Lung (tissue), 12 donors: ENCODE measurements around the gene STUB1. TPM values are rescaled to one million over a fixed set of nuclear protein-coding genes. Genes with fewer than 3 reads are reported as not detected.
A peak's percentile ranks its signal among the peaks of the same experiment; 100 is the strongest.

ENCODE experiments used
- ATAC-seq: fragments of 200-7000 bp; cut with Tn5 transposase; one replicate; pipeline ENCODE4 v1.9.1; 2020; ENCODE audit warnings: moderate number of reproducible peaks; ENCODE audit not compliant: insufficient read depth, low FRiP score
- DNase-seq, 3 donors: peaks; one replicate each; pipeline ENCODE4 v3.0.0-alpha.2; 2013 to 2017
- H3K27ac ChIP-seq, 2 donors: one replicate each; pipeline ENCODE4 v1.5.1; 2013; ENCODE audit warnings: mild to moderate bottlenecking in 2 of 2, moderate library complexity in 2 of 2, control low read depth in 1 of 2, inconsistent platforms in 1 of 2, low read depth in 1 of 2, low read length in 1 of 2
- H3K27me3 ChIP-seq, 3 donors: one replicate each; pipeline ENCODE4 v1.5.1; 2013; ENCODE audit warnings: low read length in 2 of 3; ENCODE audit not compliant: control insufficient read depth in 3 of 3, insufficient read depth in 3 of 3
- H3K36me3 ChIP-seq, 4 donors: one replicate each; pipeline ENCODE4 v1.5.1; 2013; ENCODE audit warnings: low read length in 4 of 4, mild to moderate bottlenecking in 1 of 4, moderate library complexity in 1 of 4; ENCODE audit not compliant: control insufficient read depth in 4 of 4, insufficient read depth in 4 of 4
- H3K4me1 ChIP-seq, 5 donors: one replicate each; pipeline ENCODE4 v1.5.1; 2013; ENCODE audit warnings: low read length in 5 of 5, mild to moderate bottlenecking in 2 of 5, moderate library complexity in 1 of 5; ENCODE audit not compliant: control insufficient read depth in 5 of 5, insufficient read depth in 5 of 5
- H3K4me3 ChIP-seq: one replicate; pipeline ENCODE4 v1.5.1; 2013; ENCODE audit warnings: mild to moderate bottlenecking, control low read depth, moderate library complexity
- H3K9ac ChIP-seq, 2 donors: one replicate each; pipeline ENCODE4 v1.5.1; 2013; ENCODE audit warnings: low read length in 2 of 2, control low read depth in 1 of 2; ENCODE audit not compliant: insufficient read depth in 1 of 2
- H3K9me3 ChIP-seq, 4 donors: one replicate each; pipeline ENCODE4 v1.5.1; 2013; ENCODE audit warnings: low read length in 3 of 4, mild to moderate bottlenecking in 1 of 4, moderate library complexity in 1 of 4; ENCODE audit not compliant: control insufficient read depth in 4 of 4, insufficient read depth in 3 of 4
- WGBS, 2 donors: extraction: QIAGEN DNeasy Blood & Tissue Kit; methylation state at CpG; one replicate each; pipeline ENCODE4 v1.1.7; 2013; 5-methylcytosine and 5-hydroxymethylcytosine counted together
- polyA plus RNA-seq, 2 donors: library from polyadenylated mRNA; stranded (reverse); fragments of 200-250 nt; gene quantifications; one replicate each; pipeline ENCODE4 v1.2.1, GENCODE V29; 2013
- total RNA-seq, 2 donors: library from RNA; depleted of rRNA in 1 of 2; stranded (reverse); fragments of >200 nt in 1 of 2; gene quantifications; one replicate each; pipeline ENCODE4 v1.2.1, GENCODE V29; 2014 to 2021
- TF ChIP-seq, protein P1 (sequence below): IDR thresholded peaks from 2 replicates; pipeline ENCODE4 v1.5.1; 2012; ENCODE audit warnings: mild to moderate bottlenecking; ENCODE audit errors: control extremely low read depth, extremely low read depth
- donor health status: control.
- donor health status: control.
- donor health status: Bipolar disorder and iron deficiency.
- donor health status: healthy.
- donor health status: DM: yes; HTN: yes; CAD: no.

Gene STUB1
- total and polyA plus RNA-seq, 4 donors, result 58.8 to 131 (median 122) TPM

DNA sequence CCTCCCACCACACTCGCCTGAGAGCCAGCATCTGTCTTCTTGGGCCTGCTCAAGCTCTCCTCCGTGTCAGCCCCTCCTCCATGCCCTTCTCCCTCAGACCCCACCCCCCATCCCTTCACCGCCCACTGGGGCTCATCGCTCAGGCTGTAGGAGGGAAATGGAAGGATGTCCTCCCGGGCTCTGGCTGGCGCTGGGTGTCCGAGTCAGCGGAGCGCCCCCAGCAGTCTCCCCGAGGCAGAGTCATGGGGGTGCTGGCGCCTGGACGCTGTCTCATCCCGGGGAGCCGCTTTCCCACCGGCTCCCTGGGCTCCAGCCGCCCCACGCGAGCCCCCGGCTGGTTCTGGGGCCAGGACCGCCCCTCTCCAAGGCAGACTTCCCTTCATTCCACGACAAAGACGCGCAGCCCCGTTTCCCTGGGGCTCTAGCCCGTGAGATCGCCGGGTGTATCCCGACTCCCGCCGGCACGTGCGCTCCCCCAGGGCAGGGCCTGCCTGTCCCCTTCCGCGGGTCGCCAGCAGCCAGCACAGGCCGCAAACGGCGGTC lies 40.3 kb downstream of the STUB1 start:
- DNase-seq (peak; percentile 80 to 88 (median 82)), ATAC-seq (peak; percentile 1)
- peaks cover 0 to 30% (median 13%) of the 10 kb centered on the region in 5 donors for H3K4me1 ChIP-seq
- TF ChIP-seq, protein P1, sequence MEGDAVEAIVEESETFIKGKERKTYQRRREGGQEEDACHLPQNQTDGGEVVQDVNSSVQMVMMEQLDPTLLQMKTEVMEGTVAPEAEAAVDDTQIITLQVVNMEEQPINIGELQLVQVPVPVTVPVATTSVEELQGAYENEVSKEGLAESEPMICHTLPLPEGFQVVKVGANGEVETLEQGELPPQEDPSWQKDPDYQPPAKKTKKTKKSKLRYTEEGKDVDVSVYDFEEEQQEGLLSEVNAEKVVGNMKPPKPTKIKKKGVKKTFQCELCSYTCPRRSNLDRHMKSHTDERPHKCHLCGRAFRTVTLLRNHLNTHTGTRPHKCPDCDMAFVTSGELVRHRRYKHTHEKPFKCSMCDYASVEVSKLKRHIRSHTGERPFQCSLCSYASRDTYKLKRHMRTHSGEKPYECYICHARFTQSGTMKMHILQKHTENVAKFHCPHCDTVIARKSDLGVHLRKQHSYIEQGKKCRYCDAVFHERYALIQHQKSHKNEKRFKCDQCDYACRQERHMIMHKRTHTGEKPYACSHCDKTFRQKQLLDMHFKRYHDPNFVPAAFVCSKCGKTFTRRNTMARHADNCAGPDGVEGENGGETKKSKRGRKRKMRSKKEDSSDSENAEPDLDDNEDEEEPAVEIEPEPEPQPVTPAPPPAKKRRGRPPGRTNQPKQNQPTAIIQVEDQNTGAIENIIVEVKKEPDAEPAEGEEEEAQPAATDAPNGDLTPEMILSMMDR, result no peak
- H3K27me3 ChIP-seq, result peaks cover 0 to 9% (median 0%) of the 10 kb centered on the region in 3 donors
- H3K4me3 ChIP-seq, result peak overlapping the region; percentile 85
- H3K36me3 ChIP-seq, result no peaks in the 10 kb centered on the region
- 0 to 1% methylated on average over 36 to 38 of the region's 38 CpGs for WGBS, 2 donors
- no peak overlapping the region for H3K9ac ChIP-seq
- H3K9me3 ChIP-seq, result no peaks in the 10 kb centered on the region
- H3K27ac ChIP-seq, result peak overlapping the region; percentile 88 to 91

- Histone ChIP-seq H3K36me3 (no peaks in the 10 kb centered on the region), H3K9ac (no peak within 1 kb of the TSS), H3K27me3 (peaks cover 0 to 6% (median under 1%) of the 10 kb centered on the region in 3 donors), H3K9me3 (no peaks in the 10 kb centered on the region), H3K27ac (peak within 1 kb of the TSS; percentile 88 to 91), H3K4me3 (peak within 1 kb of the TSS; percentile 85), H3K4me1 (peaks cover 0 to 25% (median 7%) of the 10 kb centered on the region in 5 donors)
- TF ChIP-seq, protein P1, result peak; percentile 2
- peak; percentile 75 to 87 (median 84) for DNase-seq
- ATAC-seq, result peak; percentile 81
- WGBS, 2 donors, result 5 to 8% methylated on average over 65 to 106 of the region's 106 CpGs
Measured at GRCh38 chr16:720990-721764, 41.0 kb downstream of the STUB1 start, which contains the start of gene ANTKMT. TSS of gene ANTKMT (plus strand) at chr16:721146. CDS start at chr16:721275, 129 bp downstream.

DNA sequence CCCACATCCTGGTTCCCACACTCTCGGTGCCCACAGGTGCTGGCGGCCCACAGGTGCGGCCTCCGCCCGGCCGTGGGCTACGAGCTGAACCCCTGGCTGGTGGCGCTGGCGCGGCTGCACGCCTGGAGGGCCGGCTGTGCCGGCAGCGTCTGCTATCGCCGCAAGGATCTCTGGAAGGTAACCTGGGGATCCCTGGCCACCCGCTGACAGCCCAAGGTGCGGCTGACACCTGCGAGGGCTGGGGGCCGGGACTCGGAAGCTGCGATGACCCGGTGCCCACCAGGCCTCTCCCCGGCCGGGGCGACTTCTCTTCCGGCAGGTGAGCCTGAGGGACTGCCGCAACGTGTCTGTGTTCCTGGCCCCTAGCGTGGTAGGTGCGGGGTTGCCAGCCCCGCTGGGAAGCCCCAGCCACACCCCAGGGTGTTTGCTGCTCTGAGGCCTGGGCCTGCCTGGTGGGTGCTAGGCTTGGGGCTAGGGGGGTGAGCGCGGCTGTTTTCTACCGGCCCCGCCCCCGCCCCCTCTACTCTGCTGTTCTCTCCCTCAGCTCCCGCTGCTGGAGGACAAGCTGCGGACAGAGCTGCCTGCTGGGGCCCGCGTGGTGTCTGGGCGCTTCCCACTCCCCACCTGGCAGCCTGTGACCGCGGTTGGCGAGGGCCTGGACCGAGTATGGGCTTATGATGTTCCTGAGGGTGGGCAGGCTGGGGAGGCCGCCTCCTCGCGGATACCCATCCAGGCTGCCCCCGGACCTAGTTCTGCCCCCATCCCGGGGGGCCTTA lies 41.7 kb downstream of the STUB1 start:
- no peak overlapping the region for H3K4me3 ChIP-seq

More for the DNA sequence above, 41.7 kb downstream of the STUB1 start:
- 86% methylated on average over 51 of the region's 51 CpGs for WGBS, 2 donors
- Histone ChIP-seq H3K27me3 (peaks cover 0 to 3% (median 0%) of the 10 kb centered on the region in 3 donors), H3K27ac (no peak overlapping the region), H3K9me3 (no peaks in the 10 kb centered on the region), H3K9ac (no peak overlapping the region), H3K36me3 (no peaks in the 10 kb centered on the region), H3K4me1 (peaks cover 0 to 17% (median 5%) of the 10 kb centered on the region in 5 donors)
- TF ChIP-seq, protein P1, result no peak
- DNase-seq (no peak), ATAC-seq (no peak)
